HepG2 (cell line): ENCODE data around the gene BRD3. TPM values are rescaled to one million over a fixed set of nuclear protein-coding genes. Genes with fewer than 3 reads are reported as not detected.

Source experiments
- ARNT ChIP-seq: fragments of 450-650 bp; IDR thresholded peaks from 2 replicates; pipeline ENCODE4 v1.6.1; 2017
- CREM ChIP-seq, 2 experiments: sonication (generic) in 1 of 2; formaldehyde crosslinking in 1 of 2; IDR thresholded peaks; 2 replicates each; pipeline versions ENCODE4 v1.4.0 to v1.6.1; 2016 to 2020; ENCODE audit warnings: antibody characterized with exemption in 1 of 2, mild to moderate bottlenecking in 1 of 2, missing genetic modification reagents in 1 of 2
- ESRRA ChIP-seq: sonication (generic); formaldehyde crosslinking; IDR thresholded peaks from 2 replicates; pipeline ENCODE4 v1.5.1; 2020; ENCODE audit warnings: mild to moderate bottlenecking, low read depth, missing genetic modification reagents
- FOSL2 ChIP-seq: sonication (generic); formaldehyde crosslinking; IDR thresholded peaks from 2 replicates; pipeline ENCODE4 v1.4.0; 2020; ENCODE audit warnings: missing genetic modification reagents
- GFI1 ChIP-seq: sonication (generic); formaldehyde crosslinking; IDR thresholded peaks from 2 replicates; pipeline ENCODE4 v1.5.0; 2020; ENCODE audit warnings: missing genetic modification reagents, mild to moderate bottlenecking, borderline replicate concordance
- HINFP ChIP-seq: sonication (generic); formaldehyde crosslinking; IDR thresholded peaks from 2 replicates; pipeline ENCODE4 v1.4.0; 2020; ENCODE audit warnings: low read depth, mild to moderate bottlenecking, missing genetic modification reagents
- HNF4A ChIP-seq: sonication (generic); formaldehyde crosslinking; IDR thresholded peaks from 2 replicates; pipeline ENCODE4 v1.4.0; 2020; ENCODE audit warnings: missing genetic modification reagents
- LCORL ChIP-seq, 2 experiments: fragments of 450-650 bp in 1 of 2; sonication (generic) in 1 of 2; formaldehyde crosslinking in 1 of 2; IDR thresholded peaks; 2 replicates each; pipeline versions ENCODE4 v1.5.0 to v1.6.1; 2017 to 2020; ENCODE audit warnings: antibody characterized with exemption in 1 of 2, missing genetic modification reagents in 1 of 2
- POLR2G ChIP-seq: fragments of 200-400 bp; formaldehyde crosslinking; IDR thresholded peaks from 2 replicates; pipeline ENCODE4 v1.6.1; 2018; ENCODE audit warnings: mild to moderate bottlenecking, low read depth, low read length, moderate library complexity
- REPIN1 ChIP-seq: sonication (generic); formaldehyde crosslinking; IDR thresholded peaks from 2 replicates; pipeline ENCODE4 v1.8.0; 2022; ENCODE audit warnings: missing genetic modification reagents, low read depth, mild to moderate bottlenecking, borderline replicate concordance
- RNF219 ChIP-seq: sonication (generic); formaldehyde crosslinking; IDR thresholded peaks from 2 replicates; pipeline ENCODE4 v1.5.0; 2020; ENCODE audit warnings: mild to moderate bottlenecking, missing genetic modification reagents
- SAP130 ChIP-seq: IDR thresholded peaks from 2 replicates; pipeline ENCODE4 v1.6.1; 2016; ENCODE audit warnings: low read depth
- ZNF446 ChIP-seq: sonication (generic); formaldehyde crosslinking; IDR thresholded peaks from 2 replicates; pipeline ENCODE4 v1.5.0; 2020; ENCODE audit warnings: mild to moderate bottlenecking, missing genetic modification reagents
- ZNF496 ChIP-seq: sonication (generic); formaldehyde crosslinking; IDR thresholded peaks from 2 replicates; pipeline ENCODE4 v1.8.1; 2023; ENCODE audit warnings: mild to moderate bottlenecking, moderate library complexity, missing genetic modification reagents; ENCODE audit not compliant: insufficient replicate concordance
- ZNF615 ChIP-seq: sonication (generic); formaldehyde crosslinking; IDR thresholded peaks from 2 replicates; pipeline ENCODE4 v1.5.0; 2020; ENCODE audit warnings: mild to moderate bottlenecking, missing genetic modification reagents, borderline replicate concordance
- polyA plus RNA-seq, 8 experiments: library from polyadenylated mRNA; depleted of rRNA in 3 of 8; stranded (reverse) in 7 of 8; unstranded in 1 of 8; fragments of >200 nt; fragmentation: Illumina TruSeq in 4 of 8; extraction: Trizol in 4 of 8; gene quantifications; 2 replicates each; pipeline versions ENCODE4 v1.2.1 to v1.2.3, GENCODE V29; 2011 to 2016; ENCODE audit warnings: low read depth in 4 of 8, missing spikeins in 1 of 8, mixed read lengths in 1 of 8; ENCODE audit not compliant: insufficient read depth in 1 of 8
- total RNA-seq, 5 experiments: library from RNA; depleted of rRNA; stranded (reverse); fragments of >200 nt; fragmentation: Illumina TruSeq; extraction: Trizol; gene quantifications; 2 replicates each; pipeline ENCODE4 v1.2.3, GENCODE V29; 2016; ENCODE audit warnings: low read depth in 1 of 5
- TF ChIP-seq, protein P1 (sequence below): sonication (generic); formaldehyde crosslinking; IDR thresholded peaks from 2 replicates; pipeline ENCODE4 v1.5.0; 2020; ENCODE audit warnings: missing genetic modification reagents
- TF ChIP-seq, protein P2 (sequence below): sonication (generic); formaldehyde crosslinking; IDR thresholded peaks from 2 replicates; pipeline ENCODE4 v1.5.0; 2020; ENCODE audit warnings: mild to moderate bottlenecking, missing genetic modification reagents, borderline replicate concordance
- TF ChIP-seq, protein P3 (sequence below): IDR thresholded peaks from 2 replicates; pipeline ENCODE4 v1.6.1; 2016; ENCODE audit warnings: missing compliant biosample characterization, missing genetic modification reagents, borderline replicate concordance

The BRD3 gene
- total and polyA plus RNA-seq, 2 of the 13 experiments (the other 11 are each of a cell fraction or from before 2014, with no cell fraction given) = 5.9 to 12.9 TPM

DNA sequence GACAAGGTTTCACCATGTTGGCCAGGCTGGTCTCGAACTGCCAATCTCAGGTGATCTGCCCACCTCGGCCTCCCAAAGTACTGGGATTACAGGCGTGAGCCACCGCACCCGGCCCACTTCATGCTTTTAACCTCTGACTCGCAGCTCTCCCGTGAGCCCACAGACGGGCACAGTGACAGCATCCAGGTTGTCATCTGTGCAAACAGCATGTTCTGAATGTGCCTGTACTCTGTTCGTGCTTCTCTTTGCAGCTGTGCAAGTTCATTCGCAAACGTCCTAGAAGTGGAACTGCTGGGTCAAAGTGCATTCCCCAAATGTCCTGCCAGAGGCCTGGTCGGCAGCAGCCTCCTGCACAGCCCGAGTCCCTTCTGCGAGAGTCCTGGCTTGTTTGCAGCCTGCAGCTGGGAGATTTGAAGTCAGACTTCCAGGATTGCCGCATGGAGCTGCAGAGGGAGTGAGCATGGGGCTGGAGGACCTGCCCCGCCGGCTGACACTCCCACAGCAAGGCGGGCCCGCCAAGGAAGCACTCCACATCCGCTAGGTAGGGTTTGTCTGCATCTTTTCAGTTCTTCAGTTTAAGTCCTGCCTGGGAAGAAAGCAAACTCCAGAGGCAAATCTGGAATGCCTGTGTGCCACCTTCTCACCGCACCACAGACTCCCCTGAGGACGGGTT lies 39.1 kb downstream of the BRD3 start (continued):
- TF ChIP-seq GFI1 (no peak), LCORL (IDR thresholded peaks at IDR 0.05) (no peak), LCORL (CRISPR knock-in tag; IDR thresholded peaks at IDR 0.05) (peak; percentile 64; the same call in 1 of the 2 replicates), ARNT (no peak), FOSL2 (CRISPR knock-in tag) (no peak), HNF4A (CRISPR knock-in tag) (peak; percentile 65), POLR2G (peak; percentile 4; the same call in 1 of the 2 replicates), REPIN1 (no peak), ESRRA (CRISPR knock-in tag) (no peak), RNF219 (no peak), ZNF615 (CRISPR knock-in tag) (no peak), ZNF446 (CRISPR knock-in tag) (no peak), SAP130 (peak; percentile 37; the same call in 1 of the 2 replicates), CREM (IDR thresholded peaks at IDR 0.05) (no peak), CREM (CRISPR knock-in tag; IDR thresholded peaks at IDR 0.05) (no peak), HINFP (no peak), ZNF496 (CRISPR knock-in tag) (no peak)
- TF ChIP-seq, protein P1, sequence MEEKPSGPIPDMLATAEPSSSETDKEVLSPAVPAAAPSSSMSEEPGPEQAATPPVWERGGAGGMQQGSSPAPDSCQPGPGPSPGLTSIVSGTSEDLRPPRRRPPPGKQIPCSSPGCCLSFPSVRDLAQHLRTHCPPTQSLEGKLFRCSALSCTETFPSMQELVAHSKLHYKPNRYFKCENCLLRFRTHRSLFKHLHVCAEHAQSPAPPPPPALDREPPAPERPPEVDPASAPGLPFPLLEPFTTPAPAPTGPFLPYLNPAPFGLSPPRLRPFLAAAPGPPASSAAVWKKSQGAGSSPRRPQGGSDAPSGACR (CRISPR knock-in tag) = no peak
- TF ChIP-seq, protein P2, sequence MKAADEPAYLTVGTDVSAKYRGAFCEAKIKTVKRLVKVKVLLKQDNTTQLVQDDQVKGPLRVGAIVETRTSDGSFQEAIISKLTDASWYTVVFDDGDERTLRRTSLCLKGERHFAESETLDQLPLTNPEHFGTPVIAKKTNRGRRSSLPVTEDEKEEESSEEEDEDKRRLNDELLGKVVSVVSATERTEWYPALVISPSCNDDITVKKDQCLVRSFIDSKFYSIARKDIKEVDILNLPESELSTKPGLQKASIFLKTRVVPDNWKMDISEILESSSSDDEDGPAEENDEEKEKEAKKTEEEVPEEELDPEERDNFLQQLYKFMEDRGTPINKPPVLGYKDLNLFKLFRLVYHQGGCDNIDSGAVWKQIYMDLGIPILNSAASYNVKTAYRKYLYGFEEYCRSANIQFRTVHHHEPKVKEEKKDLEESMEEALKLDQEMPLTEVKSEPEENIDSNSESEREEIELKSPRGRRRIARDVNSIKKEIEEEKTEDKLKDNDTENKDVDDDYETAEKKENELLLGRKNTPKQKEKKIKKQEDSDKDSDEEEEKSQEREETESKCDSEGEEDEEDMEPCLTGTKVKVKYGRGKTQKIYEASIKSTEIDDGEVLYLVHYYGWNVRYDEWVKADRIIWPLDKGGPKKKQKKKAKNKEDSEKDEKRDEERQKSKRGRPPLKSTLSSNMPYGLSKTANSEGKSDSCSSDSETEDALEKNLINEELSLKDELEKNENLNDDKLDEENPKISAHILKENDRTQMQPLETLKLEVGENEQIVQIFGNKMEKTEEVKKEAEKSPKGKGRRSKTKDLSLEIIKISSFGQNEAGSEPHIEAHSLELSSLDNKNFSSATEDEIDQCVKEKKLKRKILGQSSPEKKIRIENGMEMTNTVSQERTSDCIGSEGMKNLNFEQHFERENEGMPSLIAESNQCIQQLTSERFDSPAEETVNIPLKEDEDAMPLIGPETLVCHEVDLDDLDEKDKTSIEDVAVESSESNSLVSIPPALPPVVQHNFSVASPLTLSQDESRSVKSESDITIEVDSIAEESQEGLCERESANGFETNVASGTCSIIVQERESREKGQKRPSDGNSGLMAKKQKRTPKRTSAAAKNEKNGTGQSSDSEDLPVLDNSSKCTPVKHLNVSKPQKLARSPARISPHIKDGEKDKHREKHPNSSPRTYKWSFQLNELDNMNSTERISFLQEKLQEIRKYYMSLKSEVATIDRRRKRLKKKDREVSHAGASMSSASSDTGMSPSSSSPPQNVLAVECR (CRISPR knock-in tag) = peak; percentile 36; the same call in 1 of the 2 replicates
- TF ChIP-seq, protein P3, sequence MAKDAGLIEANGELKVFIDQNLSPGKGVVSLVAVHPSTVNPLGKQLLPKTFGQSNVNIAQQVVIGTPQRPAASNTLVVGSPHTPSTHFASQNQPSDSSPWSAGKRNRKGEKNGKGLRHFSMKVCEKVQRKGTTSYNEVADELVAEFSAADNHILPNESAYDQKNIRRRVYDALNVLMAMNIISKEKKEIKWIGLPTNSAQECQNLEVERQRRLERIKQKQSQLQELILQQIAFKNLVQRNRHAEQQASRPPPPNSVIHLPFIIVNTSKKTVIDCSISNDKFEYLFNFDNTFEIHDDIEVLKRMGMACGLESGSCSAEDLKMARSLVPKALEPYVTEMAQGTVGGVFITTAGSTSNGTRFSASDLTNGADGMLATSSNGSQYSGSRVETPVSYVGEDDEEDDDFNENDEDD (CRISPR knock-in tag) = no peak
